HG02970 (cell line): ENCODE measurements around the gene KANSL1L.

Experiments
- ATAC-seq: cut with Tn5 transposase; IDR thresholded peaks from one replicate; pipeline ENCODE4 v1.9.1; 2021; ENCODE audit warnings: mild to moderate bottlenecking, moderate library complexity, moderate number of reproducible peaks; ENCODE audit not compliant: unreplicated experiment, low FRiP score

KANSL1L gene

DNA sequence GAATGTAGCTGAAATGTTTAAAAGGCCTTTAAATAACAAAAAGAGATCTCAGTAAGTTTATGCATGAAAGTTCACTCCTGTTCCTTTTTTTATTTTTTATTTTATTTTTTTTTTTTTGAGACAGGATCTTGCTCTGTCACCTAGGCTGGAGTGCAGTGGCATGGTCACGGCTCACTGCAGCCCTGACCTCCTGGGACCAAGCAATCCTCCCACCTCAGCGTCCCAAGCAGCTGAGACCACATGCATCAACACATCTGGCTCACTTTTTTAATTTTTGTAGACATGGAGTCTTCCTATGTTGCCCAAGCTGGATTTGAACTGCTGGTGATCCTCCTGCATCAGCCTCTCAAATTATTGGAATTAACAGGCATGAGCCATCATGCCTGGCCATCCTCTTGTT is 84.3 kb downstream of the KANSL1L start:
- no peak for ATAC-seq

DNA sequence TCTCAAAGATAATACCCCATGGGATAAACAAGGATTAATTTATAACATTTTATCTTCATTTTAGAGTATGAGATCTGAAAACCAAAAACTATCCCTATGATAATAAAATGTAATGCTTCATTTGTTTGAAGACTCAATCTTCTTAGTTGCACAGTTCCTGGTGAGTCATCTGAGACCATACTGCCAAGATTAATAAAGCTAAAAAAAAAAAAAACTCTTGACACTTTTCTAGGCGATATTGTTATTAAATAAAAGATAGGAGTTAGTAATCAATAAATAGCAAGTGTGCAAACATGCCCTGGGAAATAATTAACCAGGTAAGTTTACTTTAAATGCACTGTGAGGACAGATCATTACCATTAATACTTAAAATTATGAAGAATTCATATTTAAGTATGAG is 84.9 kb downstream of the KANSL1L start:
- no peak for ATAC-seq

DNA sequence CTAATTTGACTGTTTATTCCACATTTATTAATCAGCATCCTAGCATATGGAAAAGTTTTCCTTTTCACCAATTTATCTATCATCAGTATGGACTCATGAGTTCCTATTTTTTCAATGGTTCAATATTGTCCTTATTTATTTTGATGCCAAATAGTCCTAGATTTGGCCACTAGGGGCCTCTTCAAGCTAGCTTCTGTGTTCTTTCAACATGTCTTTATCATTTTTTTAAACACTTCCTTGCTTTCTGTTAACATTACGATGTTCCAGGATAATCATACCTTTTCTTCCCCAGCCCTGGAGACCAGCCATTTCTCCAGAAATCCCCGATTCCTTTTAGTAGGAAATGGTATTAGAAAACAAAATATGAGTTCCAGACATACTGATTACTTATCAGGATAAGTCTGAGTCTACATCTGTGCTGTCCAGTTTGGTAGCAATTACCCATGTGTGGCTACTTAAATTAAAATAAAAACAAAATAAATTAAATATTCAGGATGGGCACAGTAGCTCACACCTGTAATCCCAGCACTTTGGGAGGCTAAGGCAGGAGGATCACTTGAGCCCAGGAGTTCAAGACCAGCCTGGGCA is 98.2 kb downstream of the KANSL1L start:
- ATAC-seq: peak; percentile 59

DNA sequence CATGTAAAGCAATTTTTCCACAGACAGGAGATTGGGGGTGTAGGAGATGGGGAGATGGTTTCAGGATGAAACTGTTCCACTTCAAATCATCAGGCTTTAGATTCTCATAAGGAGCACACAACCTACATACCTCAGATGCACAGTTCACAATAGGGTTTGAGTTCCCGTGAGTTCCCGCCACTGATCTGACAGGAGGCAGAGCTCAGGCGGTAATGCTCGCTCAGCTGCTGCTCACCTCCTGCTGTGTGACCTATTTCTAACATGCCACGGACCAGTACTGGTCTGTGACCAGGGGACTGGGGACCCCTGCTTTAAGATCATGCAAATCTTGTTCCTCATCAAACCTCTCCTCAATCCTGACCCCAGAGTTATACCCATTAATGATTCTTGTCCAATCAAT is 98.7 kb downstream of the KANSL1L start:
- ATAC-seq: peak; percentile 14

DNA sequence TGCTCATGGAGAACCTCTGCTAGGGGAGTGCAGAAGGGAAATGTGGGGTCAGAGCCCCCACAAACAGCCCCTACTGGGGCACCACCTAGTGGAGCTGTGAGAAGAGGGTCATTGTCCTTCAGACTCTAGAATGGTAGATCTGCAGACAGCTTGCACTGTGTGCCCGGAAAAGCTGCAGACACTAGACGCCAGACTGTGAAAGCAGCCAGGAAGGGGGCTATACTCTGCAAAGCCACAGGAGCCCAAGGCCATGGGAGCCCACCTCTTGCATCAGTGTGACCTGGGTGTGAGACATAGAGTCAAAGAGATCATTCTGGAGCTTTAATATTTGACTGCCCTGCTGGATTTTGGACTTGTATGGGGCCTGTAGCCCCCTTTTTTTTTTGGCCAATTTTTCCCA is 107.9 kb downstream of the KANSL1L start:
- no peak for ATAC-seq

DNA sequence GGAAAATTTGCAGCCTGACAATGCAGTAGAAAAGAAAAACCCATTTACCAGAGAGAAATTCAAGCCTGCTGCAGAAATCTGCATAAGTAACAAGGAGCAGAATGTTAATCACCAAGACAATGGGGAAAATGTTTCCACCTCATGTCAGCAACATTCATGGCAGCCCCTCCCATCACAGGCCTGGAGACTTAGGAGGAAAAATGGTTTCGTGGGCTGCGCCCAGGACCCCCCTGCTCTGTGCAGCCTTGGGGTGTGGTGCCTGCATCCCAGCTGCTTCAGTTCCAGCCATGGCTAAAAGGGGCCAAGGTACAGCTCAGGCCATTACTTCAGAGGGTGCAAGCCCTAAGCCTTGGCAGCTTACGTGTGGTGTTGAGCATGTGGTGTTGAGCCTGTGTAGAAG is 115.4 kb downstream of the KANSL1L start:
- no peak for ATAC-seq

DNA sequence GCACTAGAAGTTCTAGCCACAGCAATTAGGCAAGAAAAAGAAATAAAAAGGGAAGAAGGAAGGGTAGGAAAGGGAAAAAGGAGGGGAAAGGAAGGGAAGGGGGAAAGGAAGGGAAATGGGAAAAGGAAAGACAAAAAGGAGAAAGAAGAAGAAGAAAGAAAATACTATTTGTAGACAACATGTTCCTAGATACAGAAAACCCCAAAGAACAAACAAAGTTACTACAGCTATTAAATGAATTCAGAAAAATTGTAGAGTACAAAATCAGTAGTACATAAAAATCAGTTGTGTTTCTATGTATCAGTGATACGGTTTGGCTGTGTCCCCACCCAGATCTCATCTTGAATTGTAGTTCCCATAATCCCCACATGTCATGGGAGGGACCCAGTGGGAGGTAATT is 116.5 kb downstream of the KANSL1L start:
- no peak for ATAC-seq

DNA sequence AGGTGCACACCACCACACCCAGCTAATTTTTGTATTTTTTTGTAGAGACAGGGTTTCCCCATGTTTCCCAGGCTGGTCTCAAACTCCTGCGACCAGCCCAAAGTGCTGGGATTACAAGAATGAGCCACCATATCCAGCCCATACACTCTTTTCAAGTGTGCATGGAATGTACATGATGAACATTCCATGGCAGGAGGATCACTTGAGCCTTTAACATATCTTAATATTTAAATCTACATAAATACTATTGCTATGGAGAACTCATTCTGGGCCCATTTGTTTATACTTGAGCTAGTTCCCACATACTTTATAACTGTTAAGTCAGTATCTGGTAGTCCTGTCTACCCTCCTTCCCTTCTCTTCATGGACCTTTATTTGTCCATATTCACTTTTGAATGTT is 120.3 kb downstream of the KANSL1L start:
- no peak for ATAC-seq

DNA sequence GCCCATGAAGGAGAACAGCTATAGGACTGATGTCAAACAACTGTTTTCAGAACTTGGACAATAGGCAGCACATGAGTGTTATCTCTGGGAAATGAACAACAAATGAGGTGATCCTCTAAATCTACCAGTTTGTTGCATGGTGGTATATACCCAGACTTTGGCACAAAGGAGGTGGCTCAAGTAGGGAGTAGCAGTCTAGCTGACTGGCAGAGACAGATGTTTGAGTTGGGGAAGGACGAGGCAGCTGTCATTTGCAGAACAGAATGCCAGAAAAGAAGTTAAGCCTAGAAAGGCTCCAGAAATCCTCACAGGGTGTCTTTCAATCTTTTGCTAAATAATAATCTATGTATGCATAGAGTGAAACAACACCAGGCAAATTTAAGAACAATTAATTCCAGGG is 121.4 kb downstream of the KANSL1L start:
- no peak for ATAC-seq

DNA sequence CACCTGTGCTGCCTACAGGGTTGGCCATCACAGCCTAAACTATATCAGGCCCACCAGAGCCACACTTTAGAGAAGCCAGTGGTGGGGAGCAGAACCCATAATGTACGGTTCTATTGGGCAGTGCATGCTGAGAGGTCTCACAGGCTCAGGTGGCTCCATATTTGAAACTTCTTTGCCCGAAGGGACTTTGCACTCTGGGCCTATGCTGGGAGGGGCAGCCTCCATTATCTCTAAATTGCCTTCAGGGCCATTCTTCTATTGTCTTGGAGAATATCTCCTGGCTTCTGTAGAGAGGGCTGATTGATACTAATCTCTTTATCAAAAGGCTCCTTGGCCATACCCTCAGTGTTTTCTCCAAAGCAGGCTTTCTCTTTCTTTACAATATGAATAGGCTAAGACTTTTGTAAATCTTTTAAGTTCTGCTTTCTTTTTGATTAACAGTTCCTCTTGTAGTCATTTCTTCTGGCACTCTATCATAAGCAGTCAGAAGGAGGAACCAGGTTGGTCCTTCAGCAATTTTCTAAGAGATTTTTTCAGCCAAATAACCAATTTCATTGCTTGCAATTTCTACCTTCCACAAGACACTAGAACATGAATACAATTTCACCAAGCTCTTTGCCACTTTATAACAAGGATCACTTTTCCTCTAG is 124.2 kb downstream of the KANSL1L start:
- ATAC-seq: no peak

DNA sequence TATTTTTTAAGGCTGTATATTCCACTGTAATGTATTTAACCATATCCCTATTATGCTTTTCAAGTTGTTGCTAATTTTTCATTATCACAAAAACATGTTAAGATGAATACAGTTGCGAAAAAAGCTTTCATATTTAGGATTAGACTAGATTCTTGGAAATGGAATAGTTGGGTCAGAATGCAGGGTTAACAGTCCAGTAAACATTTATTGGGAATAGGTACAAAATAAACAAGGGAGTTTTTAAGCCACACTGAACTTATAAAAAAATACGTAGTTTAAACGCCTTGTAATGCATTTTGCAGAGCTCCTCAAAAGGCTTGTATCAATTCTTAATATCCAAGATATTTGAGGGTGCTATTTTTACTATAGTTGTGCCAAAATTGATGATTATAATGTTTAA is 133.1 kb downstream of the KANSL1L start:
- no peak for ATAC-seq

DNA sequence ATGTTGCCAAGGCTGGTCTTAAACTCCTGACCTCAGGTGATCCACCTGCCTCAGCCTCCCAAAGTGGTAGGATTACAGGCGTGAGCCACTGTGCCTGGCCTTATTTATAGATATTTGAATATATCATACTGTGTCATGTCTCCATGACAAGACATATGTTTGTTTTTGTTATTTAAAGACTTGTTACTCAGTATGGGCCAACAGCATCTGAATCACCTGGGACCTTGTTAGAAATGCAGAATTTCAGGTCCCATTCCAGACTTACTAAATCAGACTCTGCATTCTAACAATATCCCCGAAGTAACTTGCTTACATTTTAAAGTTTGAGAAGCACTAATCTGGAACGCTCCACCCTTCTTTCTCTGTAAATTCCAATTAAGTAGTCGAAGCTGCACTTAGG is 135.5 kb downstream of the KANSL1L start:
- ATAC-seq: no peak

DNA sequence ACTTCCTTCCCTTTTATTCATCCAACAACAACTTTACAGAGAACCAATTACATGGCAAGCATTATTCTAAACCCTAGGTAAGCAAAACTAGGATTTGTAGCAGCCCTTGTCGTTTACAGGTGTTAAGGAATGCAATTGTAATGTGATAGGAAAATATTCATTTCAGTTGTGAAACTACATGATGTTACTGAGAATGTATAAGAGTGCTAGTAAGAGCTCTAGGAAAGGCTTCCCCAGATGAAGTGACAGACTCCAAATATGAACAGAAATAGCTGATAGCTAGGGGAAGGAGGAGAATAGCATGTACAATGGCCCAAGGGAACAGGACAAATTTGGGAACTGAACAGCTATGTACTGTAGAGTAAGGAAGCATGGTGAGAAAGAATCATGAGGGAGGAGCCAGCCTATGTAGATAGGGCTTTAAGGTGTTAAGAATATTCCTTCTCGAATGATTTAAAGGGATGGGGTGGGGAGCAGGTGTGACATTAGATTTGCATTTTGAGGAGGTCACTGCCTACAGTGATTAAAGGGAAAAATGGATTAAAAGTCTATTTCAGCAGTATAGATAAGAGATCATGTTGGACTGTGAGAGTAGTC is 137.0 kb downstream of the KANSL1L start:
- ATAC-seq: no peak

DNA sequence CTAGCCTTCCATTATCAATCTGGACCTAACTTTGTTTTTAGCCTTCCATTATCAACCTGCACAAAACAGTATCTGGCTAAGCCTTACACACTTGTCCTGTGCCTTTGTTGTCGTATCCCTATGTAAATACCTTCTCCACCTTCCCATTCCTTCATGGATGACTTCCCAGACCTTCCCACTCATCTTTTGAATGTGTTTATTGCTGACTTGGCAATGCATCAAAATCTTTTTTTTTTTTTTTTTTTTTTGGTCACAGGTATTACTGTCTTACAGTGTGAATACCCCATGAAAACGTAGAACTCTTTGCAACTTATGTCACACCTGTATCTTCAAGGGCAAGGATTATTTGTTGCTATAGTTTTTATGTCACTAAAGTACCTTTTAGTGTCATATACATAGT is 143.0 kb downstream of the KANSL1L start:
- ATAC-seq: no peak

DNA sequence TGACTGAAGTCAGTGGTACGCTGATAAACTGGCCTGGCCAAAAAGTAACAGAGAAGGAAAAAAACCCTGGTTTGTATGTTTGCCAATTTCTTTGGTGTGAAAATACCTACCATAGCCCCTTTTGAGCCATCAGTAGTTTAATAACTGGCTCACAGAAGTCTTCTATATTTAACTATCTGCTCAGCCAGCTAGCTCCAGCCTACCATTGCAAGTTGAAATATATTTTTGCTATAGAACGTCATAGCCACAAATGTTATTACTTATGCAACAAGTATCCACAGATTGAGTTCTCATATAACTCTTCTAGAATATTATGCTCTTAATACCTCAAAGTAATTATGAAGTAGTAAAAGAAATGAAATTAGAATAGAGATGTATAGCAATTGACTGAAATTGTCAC is 143.6 kb downstream of the KANSL1L start:
- ATAC-seq: no peak

DNA sequence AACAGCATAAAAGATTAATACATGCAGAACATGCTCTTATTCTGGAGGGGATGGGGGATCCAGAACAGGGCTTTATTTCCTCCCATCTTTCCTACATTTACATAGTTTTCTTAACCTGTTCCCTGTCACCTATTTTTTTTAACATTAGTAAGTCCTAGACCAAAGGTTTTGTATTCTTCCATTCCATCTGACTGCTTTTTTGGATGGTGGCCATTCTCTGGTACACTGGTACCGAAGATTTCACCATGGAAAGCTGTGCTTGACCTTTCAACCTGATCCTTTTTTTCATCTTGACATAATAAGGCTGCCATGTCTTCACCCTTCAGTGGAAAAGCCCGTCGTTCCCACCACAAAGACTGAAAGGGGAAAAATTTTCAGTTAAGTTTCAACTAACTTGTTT is 148.4 kb downstream of the KANSL1L start:
- no peak for ATAC-seq

DNA sequence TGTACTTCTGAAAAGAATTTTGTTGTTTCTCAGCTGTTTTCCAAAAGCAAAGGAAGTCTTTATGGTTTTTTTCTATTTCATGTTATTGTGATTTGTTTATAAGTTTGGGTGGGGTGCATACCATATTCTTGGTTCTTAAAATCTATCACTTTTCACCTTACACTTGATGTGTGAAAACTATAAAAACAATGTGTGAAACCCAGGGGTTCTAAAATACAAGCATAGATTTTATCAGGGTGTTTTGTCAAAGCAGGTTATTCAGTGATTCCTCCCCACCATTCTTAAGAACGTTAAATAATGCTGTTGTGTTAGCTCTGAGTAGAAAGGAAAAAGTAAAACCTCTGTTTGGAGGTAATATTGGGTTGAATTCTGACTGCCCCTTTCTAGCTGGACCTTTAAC is 151.1 kb downstream of the KANSL1L start:
- ATAC-seq: no peak

DNA sequence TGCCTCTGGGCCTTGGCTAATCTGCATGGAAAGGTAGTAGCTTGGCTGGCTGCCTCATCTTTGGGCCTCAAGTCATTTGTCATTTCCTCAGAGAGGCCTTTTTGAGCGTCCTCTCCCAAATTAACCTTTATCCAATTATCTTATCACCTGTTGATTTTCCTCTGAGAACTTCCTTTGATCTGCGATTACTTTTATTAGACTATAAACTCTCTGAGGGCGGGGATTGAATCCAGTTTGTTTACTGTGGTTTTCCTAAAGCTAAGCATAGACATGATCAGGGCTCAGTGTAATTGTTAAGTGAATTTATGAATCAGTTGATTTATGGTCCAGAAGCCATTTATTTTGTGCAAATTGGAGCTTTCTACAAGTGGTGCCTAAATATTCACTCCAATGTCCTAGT is 161.3 kb downstream of the KANSL1L start:
- ATAC-seq: no peak

DNA sequence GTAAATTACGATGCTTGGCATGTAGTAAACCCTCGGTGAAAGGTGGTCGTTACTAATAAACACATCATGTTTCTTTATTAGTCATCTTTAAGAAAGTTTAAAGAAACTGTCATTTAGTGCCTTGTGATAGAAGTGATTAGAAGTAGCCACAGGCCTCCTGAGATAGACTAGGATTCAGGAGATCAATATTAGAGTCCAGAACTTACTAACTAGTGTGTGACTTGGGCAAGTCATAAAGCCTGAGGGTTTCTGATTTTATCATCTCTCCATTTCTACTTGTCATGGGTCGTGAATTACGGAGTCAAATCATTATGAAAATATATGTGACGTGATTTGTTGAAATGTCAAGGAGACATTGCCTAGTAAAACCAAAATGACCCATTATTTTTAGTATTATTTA is 162.1 kb downstream of the KANSL1L start:
- no peak for ATAC-seq

DNA sequence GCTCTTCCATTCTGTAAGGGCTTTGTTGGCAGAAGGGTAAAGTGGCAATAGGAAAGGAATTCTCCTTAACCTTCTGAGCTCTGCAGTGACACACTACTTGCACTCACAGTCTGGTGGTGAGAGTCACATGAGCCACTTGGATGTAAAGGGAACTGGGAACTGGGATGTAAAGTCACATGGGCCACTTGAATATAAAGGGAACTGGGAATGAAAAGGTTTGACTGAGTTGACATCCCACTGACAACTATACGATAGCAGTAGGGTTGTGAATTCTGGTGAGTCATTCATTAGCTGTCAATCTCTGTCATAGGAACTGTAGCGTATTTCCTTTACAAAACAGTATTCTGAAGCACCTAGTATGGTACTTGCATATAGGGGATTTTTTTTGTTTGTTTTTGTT is 163.3 kb downstream of the KANSL1L start:
- ATAC-seq: no peak

DNA sequence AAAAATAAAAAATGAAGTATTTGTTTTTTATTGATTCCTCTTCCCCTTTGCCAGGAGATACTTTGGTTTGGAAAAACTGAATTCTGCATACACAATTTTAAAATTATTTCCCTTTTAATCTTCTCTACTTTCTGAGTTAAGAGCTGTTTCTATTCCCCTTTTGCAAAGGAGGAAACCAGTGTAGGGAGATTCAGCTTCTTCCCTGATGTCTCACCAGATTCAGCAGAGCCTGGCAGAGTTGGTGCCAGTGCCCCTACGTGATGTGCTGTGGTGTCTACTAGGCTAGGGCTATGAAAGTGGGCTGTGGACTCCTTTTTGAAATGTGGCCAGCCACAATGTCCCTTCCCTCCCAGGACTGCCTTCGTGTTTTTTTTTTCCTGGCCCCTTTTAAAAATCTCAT is 166.3 kb downstream of the KANSL1L start:
- ATAC-seq: no peak

DNA sequence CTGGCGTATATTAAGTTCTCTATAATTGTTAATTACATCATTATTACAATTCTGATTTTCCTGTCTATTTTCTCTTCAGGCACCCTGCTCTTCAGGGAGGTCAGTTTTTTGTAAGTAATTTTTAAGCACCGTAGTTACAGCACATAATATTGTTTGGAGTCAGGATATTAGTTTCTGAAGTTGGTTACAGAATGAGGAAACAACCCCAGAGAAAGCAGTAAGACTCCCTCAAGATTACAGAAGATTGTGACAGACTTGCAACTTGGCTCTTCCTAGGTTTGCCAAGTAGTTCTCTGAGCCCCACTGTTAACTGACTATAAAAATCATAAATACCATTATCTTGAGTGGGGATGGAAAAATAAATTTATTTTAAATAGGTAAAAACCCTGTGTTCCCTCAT is 167.8 kb downstream of the KANSL1L start:
- no peak for ATAC-seq
